HG02610 (cell line): ENCODE measurements around the gene COL9A2.

Experiments used
- ATAC-seq: cut with Tn5 transposase; IDR thresholded peaks from one replicate; pipeline ENCODE4 v1.9.1; 2021; ENCODE audit warnings: mild to moderate bottlenecking, moderate library complexity; ENCODE audit not compliant: unreplicated experiment

COL9A2 gene

DNA sequence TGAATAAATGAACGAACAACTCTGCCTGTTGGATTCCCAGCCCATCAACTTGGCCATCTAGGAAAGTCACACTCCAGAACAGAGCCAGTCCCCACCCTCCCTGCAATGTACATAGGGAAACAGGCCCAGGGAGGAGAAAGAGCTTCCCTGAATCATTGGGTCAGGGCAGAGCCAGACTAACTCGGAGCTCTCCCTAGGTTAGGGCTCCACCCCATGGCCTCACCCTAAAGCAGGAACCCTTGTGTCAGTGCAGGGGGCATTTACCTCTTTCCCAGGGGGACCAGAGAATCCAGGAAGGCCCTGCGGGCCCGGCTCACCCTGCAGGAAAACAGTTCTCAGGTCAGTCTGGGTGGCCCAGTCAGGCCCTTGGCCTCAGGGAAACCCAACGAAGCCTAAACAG is 11.6 kb downstream of the COL9A2 start:
- no peak for ATAC-seq

DNA sequence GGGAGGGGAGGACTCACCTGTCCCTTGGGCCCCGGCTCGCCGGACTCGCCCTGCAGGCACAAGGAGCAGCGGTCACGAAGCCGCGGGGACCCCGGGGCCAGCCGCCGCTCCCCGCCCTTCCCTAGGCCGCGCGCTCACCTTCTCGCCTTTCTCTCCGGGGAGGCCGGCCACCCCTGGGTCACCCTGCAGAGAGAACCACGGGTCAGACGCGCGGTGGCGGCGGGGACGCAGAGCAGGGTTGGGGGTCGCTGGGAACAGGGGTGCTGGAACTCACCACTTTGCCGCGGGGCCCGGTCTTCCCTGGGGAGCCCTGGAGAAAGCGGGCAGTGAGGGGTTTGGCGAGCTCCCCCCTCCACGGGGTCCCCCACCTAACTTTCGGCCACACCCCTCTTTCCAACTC is 13.3 kb downstream of the COL9A2 start:
- ATAC-seq: no peak

- ATAC-seq: no peak
Measured at GRCh38 chr1:40303051-40303771, 13.9 kb downstream of the COL9A2 start.

DNA sequence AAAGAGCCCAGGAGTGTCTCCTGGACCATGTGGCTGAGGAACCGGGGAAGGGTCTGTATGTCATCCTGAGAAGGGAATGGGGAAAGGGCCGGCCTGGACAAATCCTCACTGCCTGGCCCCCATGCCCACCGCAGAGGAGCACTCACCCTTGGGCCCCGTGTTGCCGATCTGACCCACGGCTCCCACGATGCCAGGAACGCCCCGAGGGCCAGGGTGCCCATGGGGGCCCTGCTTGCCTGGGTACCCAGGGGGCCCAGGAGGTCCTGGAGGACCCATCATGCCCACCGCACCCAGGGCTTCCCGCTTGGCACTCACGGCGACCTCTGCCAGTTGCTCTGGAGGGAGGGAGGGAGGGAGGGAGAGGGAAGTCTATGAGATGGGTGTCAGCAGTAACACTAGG is 14.6 kb downstream of the COL9A2 start:
- no peak for ATAC-seq

- no peak for ATAC-seq
Measured at GRCh38 chr1:40301541-40302299, 15.4 kb downstream of the COL9A2 start.

GRCh38 chr1:40301066-40301465 is 16.0 kb downstream of the COL9A2 start:
- ATAC-seq: no peak

DNA sequence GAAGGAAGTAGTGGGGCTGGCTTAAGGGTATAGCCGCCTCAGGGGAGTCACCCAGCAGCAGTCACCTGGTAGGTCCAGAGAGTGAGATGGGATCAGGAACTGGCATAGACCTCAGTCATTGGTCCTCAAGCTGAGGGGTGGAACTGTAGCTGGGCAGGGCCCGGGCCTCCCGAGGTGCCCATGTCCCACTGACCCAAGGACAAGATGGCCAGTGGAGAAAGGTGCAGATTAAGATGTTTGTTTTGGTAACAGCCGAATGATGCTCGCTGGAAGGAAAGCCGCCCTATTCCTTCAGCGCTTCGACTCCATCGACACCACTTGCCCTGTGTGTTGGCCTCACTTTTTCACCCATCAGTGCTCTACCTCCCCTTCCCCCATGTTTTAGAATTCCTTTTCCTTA is 16.4 kb downstream of the COL9A2 start:
- ATAC-seq: no peak

GRCh38 chr1:40300249-40300567 is 16.9 kb downstream of the COL9A2 start:
- ATAC-seq: no peak

- no peak for ATAC-seq
Measured at GRCh38 chr1:40299366-40300248, 17.5 kb downstream of the COL9A2 start.

DNA sequence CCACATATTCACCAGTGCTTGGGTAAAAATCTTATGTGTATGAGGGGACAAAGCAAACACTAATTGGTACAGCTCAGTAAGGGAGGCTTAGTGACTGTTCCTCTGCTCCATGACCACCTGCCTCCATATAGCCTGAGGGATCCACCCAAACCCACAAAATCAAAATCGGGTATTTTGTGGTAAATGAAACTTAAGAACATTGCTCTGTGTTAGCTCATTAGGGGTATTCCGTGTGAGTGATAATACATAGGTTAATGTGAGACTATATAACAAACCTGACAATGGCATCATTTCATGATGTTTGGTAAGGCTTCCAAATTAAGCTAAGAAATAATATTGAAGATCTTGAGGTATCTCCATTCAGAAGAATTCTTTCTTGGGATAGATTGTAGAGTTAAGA is 25.8 kb downstream of the COL9A2 start:
- ATAC-seq: no peak

DNA sequence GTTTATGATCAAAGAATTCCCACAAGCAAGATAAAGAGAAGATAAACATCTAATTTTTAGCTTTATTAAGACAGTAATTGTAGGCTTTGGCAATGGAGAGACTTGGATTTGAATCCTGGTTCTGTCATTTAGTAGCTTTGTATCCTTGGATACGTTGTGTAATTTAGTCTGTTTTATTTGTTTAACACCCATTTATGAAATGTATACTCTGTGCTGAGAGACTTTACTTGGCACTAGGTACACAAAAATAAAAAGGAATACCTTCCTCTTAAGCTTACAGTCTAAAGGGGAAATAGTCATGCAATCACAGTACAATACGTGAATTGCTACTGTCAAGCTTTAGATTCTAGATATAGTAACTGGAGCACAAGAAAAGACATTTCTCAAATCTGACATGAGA is 35.2 kb downstream of the COL9A2 start:
- no peak for ATAC-seq

DNA sequence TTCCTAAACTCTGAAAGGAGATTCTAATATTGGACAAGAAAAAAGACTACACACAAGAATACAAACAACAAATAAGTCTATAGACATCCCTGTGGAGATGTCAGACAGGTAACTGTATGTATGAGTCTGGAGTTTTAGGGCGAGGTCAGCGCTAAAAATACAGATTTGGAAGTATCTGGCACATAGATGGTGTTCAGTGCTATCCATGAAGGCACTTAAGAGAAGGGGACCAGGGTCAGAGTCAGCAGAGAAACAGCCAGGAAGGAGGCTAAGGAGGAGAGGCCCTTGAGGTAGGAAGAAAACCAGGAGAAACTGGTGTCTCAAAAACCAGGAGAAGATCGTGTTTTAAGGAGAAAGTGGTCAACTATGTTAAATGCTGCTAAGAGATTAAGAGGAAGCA is 41.0 kb downstream of the COL9A2 start:
- no peak for ATAC-seq

GRCh38 chr1:40274331-40274730 is 42.8 kb downstream of the COL9A2 start:
- ATAC-seq: no peak

DNA sequence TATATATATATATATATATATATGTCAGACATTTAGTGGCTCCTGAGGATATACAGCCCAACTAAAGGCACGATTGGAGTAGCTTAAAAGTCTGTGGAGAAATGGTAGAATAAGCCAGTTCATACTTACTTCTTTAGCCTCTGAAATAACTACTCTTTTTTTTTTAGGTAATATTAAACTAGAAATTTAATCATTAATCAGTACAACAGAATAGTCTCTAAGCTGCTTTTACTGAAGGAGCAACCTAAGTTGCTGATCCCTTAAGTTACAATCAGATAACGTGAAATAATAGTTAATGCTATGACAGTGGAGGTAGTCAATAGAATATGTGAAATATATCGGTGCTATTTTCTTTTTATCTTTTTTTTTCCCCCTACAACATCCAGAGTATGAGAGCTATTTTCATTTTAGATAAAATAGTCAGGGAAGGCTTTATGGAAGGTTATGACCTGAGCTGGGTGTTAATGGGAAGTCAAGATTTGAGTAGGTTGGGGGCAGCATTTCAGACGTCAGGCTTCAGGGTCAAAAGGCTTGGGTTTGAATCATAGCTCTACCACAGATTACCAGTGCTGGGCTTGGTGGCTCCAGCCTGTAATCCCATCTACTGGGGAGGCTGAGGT is 43.4 kb downstream of the COL9A2 start:
- ATAC-seq: no peak

- no peak for ATAC-seq
Measured at GRCh38 chr1:40272653-40273213, 44.4 kb downstream of the COL9A2 start.

GRCh38 chr1:40270152-40270834 is 46.8 kb downstream of the COL9A2 start:
- no peak for ATAC-seq

- no peak for ATAC-seq
Measured at GRCh38 chr1:40268211-40268610, 48.9 kb downstream of the COL9A2 start.

- no peak for ATAC-seq
Measured at GRCh38 chr1:40267767-40268187, 49.3 kb downstream of the COL9A2 start.

DNA sequence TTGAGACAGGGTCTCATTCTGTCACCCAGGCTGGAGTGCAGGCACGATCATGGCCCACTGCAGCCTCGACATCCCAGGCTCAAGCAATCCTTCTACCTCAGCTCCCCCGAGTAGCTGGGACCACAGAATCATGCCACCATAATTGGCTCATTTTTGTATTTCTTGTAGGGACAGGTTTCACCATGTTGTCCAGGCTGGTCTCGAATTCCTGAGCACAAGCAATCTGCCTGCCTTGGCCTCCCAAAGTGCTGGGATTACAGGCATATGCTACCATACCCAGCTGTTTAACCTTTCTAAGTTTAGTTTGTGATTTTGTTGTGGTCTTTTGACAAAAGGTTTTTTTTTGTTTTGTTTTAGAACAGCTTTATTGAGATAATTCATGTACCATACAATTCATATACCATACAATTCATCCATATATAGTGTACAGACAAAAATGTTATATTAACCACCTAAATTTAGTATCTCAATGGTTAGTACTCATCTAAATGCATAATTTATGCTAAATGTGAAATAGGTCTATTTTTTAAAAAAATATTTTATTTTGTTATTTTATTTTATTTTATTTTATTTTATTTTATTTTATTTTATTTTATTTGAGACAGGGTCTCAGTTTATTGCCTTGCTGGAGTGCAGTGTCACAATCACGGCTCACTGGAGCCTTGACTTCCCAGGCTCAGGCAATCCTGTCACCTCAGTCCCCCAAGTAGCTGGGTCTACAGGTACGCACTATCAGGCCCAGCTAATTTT is 50.1 kb downstream of the COL9A2 start:
- no peak for ATAC-seq

- no peak for ATAC-seq
Measured at GRCh38 chr1:40265919-40266318, 51.2 kb downstream of the COL9A2 start.
